K562 (cell line): ENCODE results near the gene ANKLE1. TPM values are rescaled to one million over a fixed set of nuclear protein-coding genes. Genes with fewer than 3 reads are reported as not detected.
A peak's percentile ranks its signal among the peaks of the same experiment; 100 is the strongest.

Experiments
- BHLHE40 ChIP-seq: IDR thresholded peaks from 2 replicates; pipeline ENCODE4 v1.6.1; 2011; ENCODE audit warnings: low read length, improper control_type of control experiment
- ETV5 ChIP-seq: sonication (generic); formaldehyde crosslinking; IDR thresholded peaks from 2 replicates; pipeline ENCODE4 v1.4.0; 2020; ENCODE audit warnings: low read depth, mild to moderate bottlenecking, missing genetic modification reagents
- FOXJ2 ChIP-seq: fragments of 200-800 bp; sonication (Bioruptor generic); IDR thresholded peaks from 2 replicates; pipeline ENCODE4 v1.6.1; 2016; ENCODE audit warnings: missing genetic modification characterization, missing compliant biosample characterization
- GABPB1 ChIP-seq: sonication (generic); formaldehyde crosslinking; IDR thresholded peaks from 2 replicates; pipeline ENCODE4 v1.8.0; 2022; ENCODE audit warnings: mild to moderate bottlenecking, missing genetic modification reagents
- HDAC2 ChIP-seq: fragments of 450-650 bp; IDR thresholded peaks from 2 replicates; pipeline ENCODE4 v1.6.1; 2016; ENCODE audit warnings: mild to moderate bottlenecking
- KDM5B ChIP-seq: fragments of 200-600 bp; sonication (generic); IDR thresholded peaks from 2 replicates; pipeline ENCODE4 v1.6.1; 2012; ENCODE audit warnings: low read depth, mild to moderate bottlenecking, moderate library complexity, low read length, control low read depth, inconsistent platforms; ENCODE audit not compliant: insufficient replicate concordance
- POLR2AphosphoS5 ChIP-seq: IDR thresholded peaks from 2 replicates; pipeline ENCODE4 v1.6.1; 2011; ENCODE audit warnings: mild to moderate bottlenecking, low read depth, low read length, moderate library complexity; ENCODE audit not compliant: control insufficient read depth, insufficient read depth
- POLR2B ChIP-seq: fragments of 450-650 bp; IDR thresholded peaks from 2 replicates; pipeline ENCODE4 v1.6.1; 2018; ENCODE audit warnings: low read depth; ENCODE audit not compliant: partially characterized antibody
- RFX7 ChIP-seq: fragments of 250-450 bp; sonication (Bioruptor Pico); IDR thresholded peaks from 2 replicates; pipeline ENCODE4 v1.5.1; 2021; ENCODE audit warnings: mild to moderate bottlenecking
- SIN3A ChIP-seq, 2 experiments: fragments of 150-350 bp in 1 of 2; IDR thresholded peaks; 2 replicates each; pipeline ENCODE4 v1.6.1; 2011 to 2016; ENCODE audit warnings: borderline replicate concordance in 2 of 2, low read depth in 2 of 2, low read length in 2 of 2, mild to moderate bottlenecking in 2 of 2, moderate library complexity in 2 of 2; ENCODE audit not compliant: control insufficient read depth in 1 of 2
- SP1 ChIP-seq: sonication (generic); formaldehyde crosslinking; IDR thresholded peaks from 2 replicates; pipeline ENCODE4 v1.8.1; 2022; ENCODE audit warnings: mild to moderate bottlenecking, missing genetic modification reagents
- SUPT5H ChIP-seq: fragments of 450-650 bp; IDR thresholded peaks from 2 replicates; pipeline ENCODE4 v1.6.1; 2016
- TBP ChIP-seq: optimal IDR thresholded peaks from 2 replicates; pipeline ENCODE3; 2011; ENCODE audit warnings: low read depth, low read length, improper control_type of control experiment
- ZBTB7A ChIP-seq: IDR thresholded peaks from 2 replicates; pipeline ENCODE4 v1.6.1; 2011; ENCODE audit warnings: low read depth, mild to moderate bottlenecking, low read length, moderate library complexity, borderline replicate concordance; ENCODE audit not compliant: control insufficient read depth
- ZNF436 ChIP-seq: fragments of 250-450, 450-650 bp; sonication (Bioruptor Pico); formaldehyde crosslinking; IDR thresholded peaks from 2 replicates; pipeline ENCODE4 v1.7.0; 2020; ENCODE audit warnings: mild to moderate bottlenecking
- polyA plus RNA-seq, 8 experiments: library from polyadenylated mRNA; depleted of rRNA in 4 of 8; stranded (reverse) in 5 of 8; unstranded in 3 of 8; fragments of >200 nt; fragmentation: Nextera tagmentation in 2 of 8; fragmentation: Illumina TruSeq in 1 of 8; extraction: Ambion mirVana in 2 of 8; extraction: Trizol in 1 of 8; gene quantifications; 2 replicates each; pipeline versions ENCODE4 v1.2.1 to v1.2.3, GENCODE V29; 2011 to 2014; ENCODE audit warnings: inconsistent platforms in 1 of 8, missing spikeins in 1 of 8
- total RNA-seq, 7 experiments: library from RNA; depleted of rRNA in 6 of 7; stranded (reverse); fragments of >200 nt in 6 of 7; fragmentation: Illumina TruSeq in 2 of 7; extraction: Trizol in 2 of 7; gene quantifications; 2 replicates each; pipeline versions ENCODE4 v1.2.1 to v1.2.3, GENCODE V29; 2011 to 2021; ENCODE audit warnings: low replicate concordance in 1 of 7
- TF ChIP-seq, protein P1 (sequence below): sonication (generic); IDR thresholded peaks from 2 replicates; pipeline ENCODE4 v1.6.1; 2016
- TF ChIP-seq, protein P2 (sequence below): fragments of 450-650 bp; formaldehyde crosslinking; IDR thresholded peaks from 2 replicates; pipeline ENCODE4 v1.4.0; 2020; ENCODE audit warnings: mild to moderate bottlenecking, moderate library complexity
- TF ChIP-seq, protein P3 (sequence below): fragments of 250-450 bp; sonication (Bioruptor Pico); IDR thresholded peaks from 2 replicates; pipeline ENCODE4 v1.4.0; 2020; ENCODE audit warnings: mild to moderate bottlenecking, moderate library complexity, borderline replicate concordance

The ANKLE1 gene
- total and polyA plus RNA-seq, 9 of the 15 experiments (the other 6 are each of a cell fraction or from before 2014, with no cell fraction given): 0.63 to 9.2 (median 2.9) TPM

DNA sequence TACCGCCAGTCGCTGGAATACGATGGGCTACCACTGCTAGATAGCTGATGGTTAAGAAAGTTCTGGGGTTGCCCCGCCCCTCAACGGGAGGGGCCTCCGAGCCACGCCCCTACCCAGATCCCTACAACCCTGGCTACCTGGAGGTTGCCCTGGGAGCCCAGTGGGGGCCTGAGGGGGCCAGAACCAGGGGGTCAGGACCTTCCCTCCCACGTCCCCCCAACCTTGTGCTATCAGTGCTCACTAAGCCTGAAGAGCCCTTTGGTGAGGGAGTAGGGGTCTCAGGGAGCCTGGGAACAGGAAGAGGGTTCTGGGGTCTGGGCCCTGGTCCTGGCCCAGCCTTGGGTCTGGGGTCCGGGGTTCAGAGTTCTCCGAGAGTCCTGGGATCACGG, 46.8 kb upstream of the ANKLE1 start (continued):
- TF ChIP-seq, protein P1, sequence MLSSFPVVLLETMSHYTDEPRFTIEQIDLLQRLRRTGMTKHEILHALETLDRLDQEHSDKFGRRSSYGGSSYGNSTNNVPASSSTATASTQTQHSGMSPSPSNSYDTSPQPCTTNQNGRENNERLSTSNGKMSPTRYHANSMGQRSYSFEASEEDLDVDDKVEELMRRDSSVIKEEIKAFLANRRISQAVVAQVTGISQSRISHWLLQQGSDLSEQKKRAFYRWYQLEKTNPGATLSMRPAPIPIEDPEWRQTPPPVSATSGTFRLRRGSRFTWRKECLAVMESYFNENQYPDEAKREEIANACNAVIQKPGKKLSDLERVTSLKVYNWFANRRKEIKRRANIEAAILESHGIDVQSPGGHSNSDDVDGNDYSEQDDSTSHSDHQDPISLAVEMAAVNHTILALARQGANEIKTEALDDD: peak; percentile 55; the same call in 1 of the 2 replicates
- TF ChIP-seq BHLHE40: no peak
- peak; percentile 38 for TF ChIP-seq POLR2AphosphoS5
- TF ChIP-seq SP1 (CRISPR knock-in tag): 0 out of 2 replicates have a peak, but pooled peaks have one; percentile 61
- TF ChIP-seq KDM5B: peak; percentile 7
- TF ChIP-seq, protein P2, sequence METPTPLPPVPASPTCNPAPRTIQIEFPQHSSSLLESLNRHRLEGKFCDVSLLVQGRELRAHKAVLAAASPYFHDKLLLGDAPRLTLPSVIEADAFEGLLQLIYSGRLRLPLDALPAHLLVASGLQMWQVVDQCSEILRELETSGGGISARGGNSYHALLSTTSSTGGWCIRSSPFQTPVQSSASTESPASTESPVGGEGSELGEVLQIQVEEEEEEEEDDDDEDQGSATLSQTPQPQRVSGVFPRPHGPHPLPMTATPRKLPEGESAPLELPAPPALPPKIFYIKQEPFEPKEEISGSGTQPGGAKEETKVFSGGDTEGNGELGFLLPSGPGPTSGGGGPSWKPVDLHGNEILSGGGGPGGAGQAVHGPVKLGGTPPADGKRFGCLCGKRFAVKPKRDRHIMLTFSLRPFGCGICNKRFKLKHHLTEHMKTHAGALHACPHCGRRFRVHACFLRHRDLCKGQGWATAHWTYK (CRISPR knock-in tag): 0 out of 2 replicates have a peak, but pooled peaks have one; percentile 14
- peak; percentile 55 for TF ChIP-seq POLR2B
- no peak for TF ChIP-seq ZNF436 (CRISPR knock-in tag)
- peak; percentile 75; the same call in 1 of the 2 replicates for TF ChIP-seq ZBTB7A
- TF ChIP-seq, protein P3, sequence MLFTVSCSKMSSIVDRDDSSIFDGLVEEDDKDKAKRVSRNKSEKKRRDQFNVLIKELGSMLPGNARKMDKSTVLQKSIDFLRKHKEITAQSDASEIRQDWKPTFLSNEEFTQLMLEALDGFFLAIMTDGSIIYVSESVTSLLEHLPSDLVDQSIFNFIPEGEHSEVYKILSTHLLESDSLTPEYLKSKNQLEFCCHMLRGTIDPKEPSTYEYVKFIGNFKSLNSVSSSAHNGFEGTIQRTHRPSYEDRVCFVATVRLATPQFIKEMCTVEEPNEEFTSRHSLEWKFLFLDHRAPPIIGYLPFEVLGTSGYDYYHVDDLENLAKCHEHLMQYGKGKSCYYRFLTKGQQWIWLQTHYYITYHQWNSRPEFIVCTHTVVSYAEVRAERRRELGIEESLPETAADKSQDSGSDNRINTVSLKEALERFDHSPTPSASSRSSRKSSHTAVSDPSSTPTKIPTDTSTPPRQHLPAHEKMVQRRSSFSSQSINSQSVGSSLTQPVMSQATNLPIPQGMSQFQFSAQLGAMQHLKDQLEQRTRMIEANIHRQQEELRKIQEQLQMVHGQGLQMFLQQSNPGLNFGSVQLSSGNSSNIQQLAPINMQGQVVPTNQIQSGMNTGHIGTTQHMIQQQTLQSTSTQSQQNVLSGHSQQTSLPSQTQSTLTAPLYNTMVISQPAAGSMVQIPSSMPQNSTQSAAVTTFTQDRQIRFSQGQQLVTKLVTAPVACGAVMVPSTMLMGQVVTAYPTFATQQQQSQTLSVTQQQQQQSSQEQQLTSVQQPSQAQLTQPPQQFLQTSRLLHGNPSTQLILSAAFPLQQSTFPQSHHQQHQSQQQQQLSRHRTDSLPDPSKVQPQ: no peak
- no peak for TF ChIP-seq RFX7 (CRISPR knock-in tag)
- TF ChIP-seq GABPB1 (CRISPR knock-in tag): peak; percentile 8; the same call in 1 of the 2 replicates
- TF ChIP-seq SIN3A (IDR thresholded peaks at IDR 0.05; ENCODE audit: borderline replicate concordance in 2 of 2, control insufficient read depth in 1 of 2, low read depth in 2 of 2, low read length in 2 of 2): 0 out of 4 replicates have a peak, but pooled peaks of 1 of the 2 experiments have one; percentile 63
- peak; percentile 26 for TF ChIP-seq TBP
- peak; percentile 51; the same call in 1 of the 2 replicates for TF ChIP-seq HDAC2
- 0 out of 2 replicates have a peak, but pooled peaks have one; percentile 2 for TF ChIP-seq ETV5 (CRISPR knock-in tag)
- TF ChIP-seq FOXJ2 (tag): no peak
- peak; percentile 72 for TF ChIP-seq SUPT5H
